Stomach smooth muscle (tissue), 2 donors: ENCODE measurements around the gene MRPS18C.
A peak's percentile ranks its signal among the peaks of the same experiment; 100 is the strongest.
"Not testable (repeated sequence)": the region's sequence is repeated elsewhere in the genome, so short reads cannot be mapped to it uniquely, and the experiment has no call there.

Experiments used
- H3K27ac ChIP-seq: one replicate; pipeline ENCODE4 v1.7.0; 2013; ENCODE audit warnings: mild to moderate bottlenecking, low read length, inconsistent platforms
- H3K27me3 ChIP-seq, 2 donors: one replicate each; pipeline ENCODE4 v1.7.0; 2013; ENCODE audit warnings: low read length in 2 of 2; ENCODE audit not compliant: insufficient read depth in 2 of 2, control insufficient read depth in 1 of 2
- H3K36me3 ChIP-seq, 2 donors: one replicate each; pipeline ENCODE4 v1.7.0; 2013; ENCODE audit warnings: low read length in 2 of 2; ENCODE audit not compliant: control insufficient read depth in 2 of 2, insufficient read depth in 2 of 2
- H3K4me1 ChIP-seq: one replicate; pipeline ENCODE4 v1.7.0; 2013; ENCODE audit warnings: low read length; ENCODE audit not compliant: control insufficient read depth, insufficient read depth
- H3K4me3 ChIP-seq, 2 donors: one replicate each; pipeline ENCODE4 v1.7.0; 2013; ENCODE audit warnings: low read length in 2 of 2
- H3K9ac ChIP-seq, 2 donors: one replicate each; pipeline ENCODE4 v1.7.0; 2013; ENCODE audit warnings: low read length in 2 of 2, mild to moderate bottlenecking in 1 of 2
- H3K9me3 ChIP-seq, 2 donors: one replicate each; pipeline ENCODE4 v1.7.0; 2013; ENCODE audit warnings: low read length in 2 of 2; ENCODE audit not compliant: control insufficient read depth in 2 of 2
- donor health status: healthy.
- donor health status: Pancreatic carcinoma.

Gene MRPS18C

GRCh38 chr4:83449009-83449408 lies 6.8 kb upstream of the MRPS18C start:
- H3K36me3 ChIP-seq: peaks cover 11 to 12% of the 10 kb centered on the region in 2 donors

GRCh38 chr4:83454686-83455085 lies 1.2 kb upstream of the MRPS18C start:
- Histone ChIP-seq H3K4me1 (peaks cover 6% of the 10 kb centered on the region), H3K9me3 (no peaks in the 10 kb centered on the region), H3K9ac (peak overlapping the region; percentile 95 to 99), H3K27ac (peak overlapping the region; percentile 98), H3K27me3 (no peaks in the 10 kb centered on the region), H3K4me3 (peak overlapping the region; percentile 92 to 99), H3K36me3 (peaks cover 3 to 7% of the 10 kb centered on the region in 2 donors)

More at GRCh38 chr4:83449009-83449408, 6.8 kb upstream of the MRPS18C start:
- H3K9ac ChIP-seq: no peak overlapping the region
- no peak overlapping the region for H3K27ac ChIP-seq
- H3K4me3 ChIP-seq: no peak overlapping the region
- no peaks in the 10 kb centered on the region for H3K9me3 ChIP-seq
- H3K27me3 ChIP-seq: no peaks in the 10 kb centered on the region
- H3K4me1 ChIP-seq: no peaks in the 10 kb centered on the region

GRCh38 chr4:83456184-83456501 lies 285 bp downstream of the MRPS18C start:
- Histone ChIP-seq H3K36me3 (peaks cover 5 to 7% of the 10 kb centered on the region in 2 donors), H3K4me3 (peak overlapping the region; percentile 92 to 99), H3K9me3 (no peaks in the 10 kb centered on the region), H3K27me3 (no peaks in the 10 kb centered on the region), H3K4me1 (peaks cover 6% of the 10 kb centered on the region), H3K27ac (peak overlapping the region; percentile 98), H3K9ac (peak overlapping the region; percentile 95 to 99)

- Histone ChIP-seq H3K9ac (no peak overlapping the region), H3K27ac (no peak overlapping the region), H3K4me3 (no peak overlapping the region), H3K36me3 (peaks cover 10 to 13% of the 10 kb centered on the region in 2 donors), H3K27me3 (no peaks in the 10 kb centered on the region), H3K9me3 (no peaks in the 10 kb centered on the region), H3K4me1 (no peaks in the 10 kb centered on the region)
These were observed 17.6 kb downstream of the MRPS18C start for GRCh38 chr4:83473423-83473822.

GRCh38 chr4:83473966-83474365 lies 18.1 kb downstream of the MRPS18C start:
- no peaks in the 10 kb centered on the region for H3K27me3 ChIP-seq
- no peak overlapping the region for H3K4me3 ChIP-seq
- H3K4me1 ChIP-seq: no peaks in the 10 kb centered on the region
- H3K27ac ChIP-seq: no peak overlapping the region
- H3K9me3 ChIP-seq: no peaks in the 10 kb centered on the region
- no peak overlapping the region for H3K9ac ChIP-seq
- H3K36me3 ChIP-seq: peaks cover 5 to 13% of the 10 kb centered on the region in 2 donors

- Histone ChIP-seq H3K4me1 (peaks cover 6% of the 10 kb centered on the region), H3K9ac (peak within 1 kb of the TSS; percentile 73 to 81), H3K4me3 (peak within 1 kb of the TSS; percentile 71 to 96), H3K9me3 (no peaks in the 10 kb centered on the region), H3K27ac (peak within 1 kb of the TSS; percentile 79), H3K27me3 (no peaks in the 10 kb centered on the region), H3K36me3 (no peaks in the 10 kb centered on the region)
These were observed 28.9 kb downstream of the MRPS18C start, which contains the start of gene ABRAXAS1 for GRCh38 chr4:83484500-83485461. TSS of gene ABRAXAS1 (minus strand) at chr4:83485100. CDS start at chr4:83485072, 28 bp downstream.

GRCh38 chr4:83486457-83487129 lies 30.7 kb downstream of the MRPS18C start:
- Histone ChIP-seq H3K27me3 (no peaks in the 10 kb centered on the region), H3K4me1 (peaks cover 6% of the 10 kb centered on the region), H3K36me3 (no peaks in the 10 kb centered on the region), H3K4me3 (no peak overlapping the region), H3K9me3 (no peaks in the 10 kb centered on the region), H3K27ac (no peak overlapping the region), H3K9ac (no peak overlapping the region)

GRCh38 chr4:83489711-83490326 lies 34.0 kb downstream of the MRPS18C start:
- Histone ChIP-seq H3K27ac (no peak overlapping the region), H3K4me1 (peaks cover 6% of the 10 kb centered on the region), H3K4me3 (no peak overlapping the region), H3K27me3 (no peaks in the 10 kb centered on the region), H3K9ac (no peak overlapping the region), H3K36me3 (no peaks in the 10 kb centered on the region), H3K9me3 (no peaks in the 10 kb centered on the region)

GRCh38 chr4:83490876-83491450 lies 35.1 kb downstream of the MRPS18C start:
- no peaks in the 10 kb centered on the region for H3K36me3 ChIP-seq
- no peak overlapping the region for H3K4me3 ChIP-seq
- no peaks in the 10 kb centered on the region for H3K4me1 ChIP-seq
- no peak overlapping the region for H3K27ac ChIP-seq
- H3K9ac ChIP-seq: no peak overlapping the region
- H3K27me3 ChIP-seq: no peaks in the 10 kb centered on the region
- no peaks in the 10 kb centered on the region for H3K9me3 ChIP-seq

- not testable (repeated sequence) for H3K4me3 ChIP-seq, H3K9me3 ChIP-seq, H3K4me1 ChIP-seq, H3K27ac ChIP-seq, H3K27me3 ChIP-seq, H3K36me3 ChIP-seq, H3K9ac ChIP-seq
These were observed 40.4 kb downstream of the MRPS18C start for GRCh38 chr4:83496085-83496917.
